Middle frontal gyrus (tissue), 1 donor: ENCODE data around the gene MVK.

Source experiments
- DNase-seq: peaks from one replicate; pipeline ENCODE4 v3.0.0-alpha.2; 2015; ENCODE audit warnings: low spot score; ENCODE audit errors: extremely low spot score

MVK gene

GRCh38 chr12:109605599-109606228 is 32.1 kb downstream of the MVK start:
- DNase-seq, result no peak

GRCh38 chr12:109606320-109607028 is 32.9 kb downstream of the MVK start:
- DNase-seq, result peak; percentile 21

- no peak for DNase-seq
Observed at GRCh38 chr12:109607618-109608017, 34.0 kb downstream of the MVK start.

DNA sequence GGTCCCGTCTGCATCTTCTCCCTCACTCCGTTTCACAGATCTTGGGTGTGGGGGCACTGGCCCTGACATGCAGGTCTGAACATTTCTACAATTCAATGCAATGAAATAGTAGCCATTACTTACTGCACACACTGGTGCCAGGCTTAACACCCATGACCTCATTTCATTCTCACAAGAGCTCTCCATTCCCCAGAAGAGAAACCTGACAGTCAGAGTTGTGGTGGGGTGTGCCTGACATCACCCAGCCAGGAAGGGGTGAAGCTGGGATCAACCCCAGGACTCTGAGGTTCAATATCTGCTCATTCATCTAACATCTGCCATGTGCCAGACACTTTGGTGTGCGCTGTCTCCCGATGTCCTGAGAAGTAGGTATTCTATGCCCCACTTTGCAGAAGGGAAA is 34.7 kb downstream of the MVK start:
- no peak for DNase-seq

DNA sequence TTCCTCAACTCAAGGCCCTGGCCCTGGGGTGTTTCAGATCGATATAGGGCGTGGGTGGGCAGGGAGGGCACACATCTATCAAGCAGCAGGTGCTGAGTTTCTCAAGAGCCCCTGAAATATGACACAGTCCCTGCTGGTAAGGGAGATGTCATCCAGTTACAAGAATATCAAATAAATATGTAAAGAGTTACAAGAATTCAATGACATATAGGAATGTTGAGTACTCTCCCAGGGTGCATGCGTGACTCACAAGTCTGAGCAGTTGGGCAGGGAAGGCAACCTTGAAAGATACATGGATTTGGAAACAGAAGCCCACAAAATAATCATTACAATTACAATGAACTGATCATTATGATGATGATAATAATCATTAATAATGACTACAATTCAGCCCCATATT is 35.2 kb downstream of the MVK start:
- DNase-seq, result no peak

DNA sequence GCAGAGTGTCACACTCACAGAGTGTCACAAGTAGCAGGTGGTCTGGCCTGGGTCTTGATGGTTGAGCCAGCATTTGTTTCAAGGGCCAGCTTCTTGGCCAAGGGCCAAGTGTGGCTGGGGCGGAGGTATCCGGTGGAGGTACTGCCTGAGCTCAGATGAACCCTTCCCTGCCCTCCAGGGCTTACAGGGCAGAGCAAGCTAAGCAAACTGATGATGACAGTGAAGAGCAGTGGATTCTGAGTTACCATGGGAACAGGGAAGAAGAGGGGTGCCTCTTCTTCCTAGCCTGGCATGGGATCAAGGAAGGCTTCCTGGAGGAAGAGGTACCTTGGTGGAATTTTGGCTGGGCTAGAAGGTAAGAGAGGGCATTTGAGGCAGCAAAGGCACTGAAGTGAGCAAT is 35.7 kb downstream of the MVK start:
- no peak for DNase-seq

DNA sequence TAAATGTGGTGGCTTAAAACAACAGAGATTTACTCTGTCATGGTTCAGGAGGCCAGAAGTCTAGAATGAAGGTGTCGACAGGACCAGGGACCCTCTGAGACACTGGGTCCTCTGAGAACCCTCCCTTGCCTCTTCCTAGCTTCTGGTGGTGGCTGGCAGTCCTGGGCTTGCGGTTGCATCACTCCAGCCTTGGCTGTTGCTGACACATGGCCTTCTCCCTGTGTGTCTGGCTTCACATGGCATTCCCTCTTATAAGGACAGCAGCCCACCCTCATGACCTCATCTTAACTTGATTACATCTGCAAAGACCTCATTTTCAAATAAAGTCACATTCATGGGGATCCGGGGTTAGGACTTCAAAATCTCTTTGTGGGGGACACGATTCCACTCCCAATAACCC is 36.9 kb downstream of the MVK start:
- DNase-seq, result no peak

- DNase-seq, result no peak
Observed at GRCh38 chr12:109611223-109611622, 37.6 kb downstream of the MVK start.

GRCh38 chr12:109612003-109612402 is 38.4 kb downstream of the MVK start:
- no peak for DNase-seq

DNA sequence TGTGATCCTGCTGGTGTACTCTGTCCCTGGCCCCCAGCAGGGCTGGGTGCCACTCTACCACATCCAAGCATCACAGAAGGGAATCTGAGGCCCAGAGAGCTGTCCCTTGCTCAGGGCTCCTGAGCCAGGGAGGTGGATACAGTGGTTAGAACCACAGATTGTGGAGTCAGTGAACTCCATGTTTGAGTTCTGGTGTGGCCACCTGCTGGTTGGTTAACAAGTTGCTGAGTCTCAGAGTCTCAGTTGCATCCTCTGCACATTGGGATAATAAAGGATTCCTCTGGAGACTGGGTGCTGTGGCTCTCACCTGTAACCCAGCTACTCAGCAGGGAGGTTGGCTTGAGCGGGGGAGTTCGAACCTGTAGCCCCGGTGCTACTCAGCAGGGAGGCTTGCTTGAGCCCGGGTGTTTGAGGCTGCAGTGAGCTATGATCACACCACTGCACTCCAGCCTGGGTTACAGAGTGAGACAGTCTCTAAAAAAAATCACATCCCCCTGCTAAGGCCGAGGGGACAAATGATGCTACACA is 39.4 kb downstream of the MVK start:
- DNase-seq, result no peak

DNA sequence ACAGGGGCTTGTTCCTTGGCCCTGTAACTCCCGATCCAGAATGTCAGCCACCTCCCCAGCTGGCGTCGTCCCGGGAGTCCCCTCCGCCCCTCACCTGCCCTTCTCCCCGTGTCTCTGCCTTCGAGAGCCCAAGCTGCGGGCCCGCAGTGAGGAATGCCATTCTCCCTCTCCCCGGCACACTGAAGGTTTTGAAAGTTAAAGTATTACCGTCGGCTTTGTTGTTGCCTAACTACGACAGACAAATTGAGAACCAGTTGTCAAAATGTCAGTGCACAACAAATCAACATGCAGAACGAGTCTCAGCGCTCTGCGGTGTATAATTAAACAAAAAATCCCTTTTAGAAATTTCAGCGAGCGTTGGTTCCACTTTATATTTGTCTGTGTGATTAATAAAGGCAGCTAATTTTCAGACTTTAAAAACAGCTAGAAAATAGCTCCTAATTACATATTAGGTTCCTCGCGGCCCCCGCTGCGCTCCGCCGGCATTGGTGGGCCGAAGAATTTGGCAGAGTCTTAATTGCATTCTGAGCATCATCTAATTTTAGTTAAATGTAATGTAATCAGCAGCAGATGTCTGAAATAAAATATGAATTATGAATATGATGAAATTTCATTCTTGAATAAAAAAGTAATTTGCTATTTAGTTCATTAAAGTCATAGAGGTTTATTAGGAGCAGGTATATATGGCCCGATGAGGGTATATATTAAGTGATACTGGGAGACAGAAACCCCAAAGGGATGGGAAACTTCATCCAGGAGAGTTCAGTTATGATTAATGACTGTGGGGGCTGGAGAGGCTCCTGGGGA is 40.3 kb downstream of the MVK start:
- DNase-seq, result no peak

GRCh38 chr12:109615556-109616229 is 42.1 kb downstream of the MVK start:
- no peak for DNase-seq

DNA sequence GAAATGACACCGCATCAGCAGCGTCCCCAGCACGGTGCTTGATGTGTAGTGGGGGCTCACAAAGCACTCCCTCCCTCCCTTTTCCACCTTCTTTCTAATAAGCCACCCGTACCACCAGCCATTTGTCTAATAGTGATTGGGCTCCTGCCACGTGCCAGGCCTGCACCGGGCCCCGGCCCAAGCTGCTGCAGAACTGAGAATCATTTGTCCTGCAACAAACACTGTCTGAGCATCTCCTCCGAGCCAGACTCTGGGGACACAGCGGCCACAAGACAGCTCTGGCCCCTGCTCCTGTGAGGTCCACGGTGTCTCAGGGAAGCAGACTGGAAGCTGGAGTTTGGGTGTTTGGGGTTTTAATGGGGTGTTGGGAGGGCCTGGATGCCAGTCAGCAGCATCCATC is 43.9 kb downstream of the MVK start:
- peak; percentile 48 for DNase-seq

GRCh38 chr12:109618082-109618481 is 44.5 kb downstream of the MVK start:
- no peak for DNase-seq

DNA sequence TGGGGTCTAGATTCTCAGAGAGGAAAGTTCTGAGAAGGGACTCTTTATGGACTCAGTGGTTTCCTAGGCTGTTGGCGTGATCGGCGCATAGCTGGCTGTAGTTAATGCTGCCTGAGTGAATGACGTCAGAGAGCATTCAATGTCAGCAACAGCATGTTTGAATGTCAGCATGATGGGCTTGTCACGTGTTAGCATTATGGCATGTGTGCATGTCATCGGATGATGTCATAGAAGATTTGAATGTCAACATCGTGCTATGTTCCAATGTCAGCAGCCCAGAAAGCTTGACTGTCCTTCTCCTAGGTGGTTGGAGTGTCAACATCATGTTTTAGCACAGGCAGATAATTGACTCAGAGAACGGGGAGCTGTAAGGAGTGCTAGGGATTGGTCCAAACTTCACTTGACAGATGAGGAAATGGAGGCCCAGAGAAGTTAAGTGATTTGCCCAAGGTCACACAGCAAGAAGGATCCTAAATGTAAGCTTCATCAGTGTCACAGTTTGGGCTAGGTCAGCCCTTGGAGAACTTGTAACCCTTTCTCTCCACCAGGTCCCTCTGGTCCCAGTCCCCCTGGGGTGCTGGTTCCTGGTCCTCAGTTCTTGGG is 45.5 kb downstream of the MVK start:
- no peak for DNase-seq

- no peak for DNase-seq
Observed at GRCh38 chr12:109621211-109621694, 47.7 kb downstream of the MVK start.

DNA sequence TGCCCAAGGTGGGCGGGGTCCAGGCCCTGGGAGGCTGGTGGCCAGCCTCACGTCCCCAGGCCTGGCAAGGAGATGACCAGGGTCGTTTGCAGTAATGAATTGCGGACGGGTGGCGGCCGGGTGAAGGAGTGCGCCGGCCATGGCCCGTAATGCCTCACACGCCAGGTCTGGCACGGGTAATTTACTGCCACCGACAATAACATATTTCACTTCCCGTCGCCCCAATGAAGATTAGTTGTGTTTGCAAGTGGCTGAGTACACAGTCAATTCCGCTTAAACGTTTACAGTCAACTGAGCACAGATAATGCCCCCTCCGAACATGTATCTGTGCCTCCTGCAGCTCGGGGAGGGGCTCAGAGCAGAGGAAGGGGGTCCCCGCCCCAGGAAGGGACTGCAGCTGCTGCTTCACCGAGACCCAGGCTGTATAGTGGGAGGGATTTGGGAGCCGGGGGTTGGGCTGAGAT is 48.3 kb downstream of the MVK start:
- no peak for DNase-seq

DNA sequence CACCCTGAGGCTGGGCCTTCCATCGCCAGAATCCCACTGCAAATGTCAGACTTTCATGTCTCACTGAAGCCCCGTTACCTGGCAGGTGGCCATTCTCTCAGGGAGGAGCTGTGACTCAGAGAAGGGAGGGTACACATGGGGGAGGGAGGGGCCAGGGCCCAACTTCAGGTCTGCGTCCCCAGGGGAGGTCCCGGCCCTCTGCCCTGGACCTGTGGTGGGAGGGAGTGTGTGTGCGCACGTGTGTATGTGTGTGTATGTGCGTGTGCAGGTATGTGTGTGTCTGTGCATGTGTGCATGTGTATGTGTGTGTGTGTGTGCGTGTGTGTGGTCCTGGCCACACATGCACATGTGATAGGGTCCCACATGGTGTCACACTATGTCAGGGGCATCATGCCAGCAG is 50.9 kb downstream of the MVK start:
- no peak for DNase-seq

DNA sequence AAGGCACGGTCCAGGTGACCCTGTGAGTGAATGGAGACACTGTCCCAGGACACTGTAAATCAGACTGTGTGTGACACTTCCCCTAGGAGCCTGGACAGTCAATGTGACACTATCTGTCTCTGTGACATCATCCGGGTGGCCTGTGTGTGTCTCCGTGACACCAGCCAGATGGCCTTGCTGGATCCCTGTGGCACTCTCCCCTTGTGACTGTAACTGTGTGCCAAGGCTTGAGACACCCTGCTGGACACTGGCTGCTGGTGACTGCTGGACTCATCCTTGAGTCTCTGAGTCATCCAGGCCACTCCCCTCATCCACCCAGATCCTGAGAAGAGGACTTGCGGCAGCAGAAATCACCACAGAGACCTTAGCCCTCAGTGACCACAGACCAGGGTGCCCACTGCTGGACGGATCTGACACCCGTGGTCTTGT is 51.6 kb downstream of the MVK start:
- DNase-seq, result peak; percentile 80

DNA sequence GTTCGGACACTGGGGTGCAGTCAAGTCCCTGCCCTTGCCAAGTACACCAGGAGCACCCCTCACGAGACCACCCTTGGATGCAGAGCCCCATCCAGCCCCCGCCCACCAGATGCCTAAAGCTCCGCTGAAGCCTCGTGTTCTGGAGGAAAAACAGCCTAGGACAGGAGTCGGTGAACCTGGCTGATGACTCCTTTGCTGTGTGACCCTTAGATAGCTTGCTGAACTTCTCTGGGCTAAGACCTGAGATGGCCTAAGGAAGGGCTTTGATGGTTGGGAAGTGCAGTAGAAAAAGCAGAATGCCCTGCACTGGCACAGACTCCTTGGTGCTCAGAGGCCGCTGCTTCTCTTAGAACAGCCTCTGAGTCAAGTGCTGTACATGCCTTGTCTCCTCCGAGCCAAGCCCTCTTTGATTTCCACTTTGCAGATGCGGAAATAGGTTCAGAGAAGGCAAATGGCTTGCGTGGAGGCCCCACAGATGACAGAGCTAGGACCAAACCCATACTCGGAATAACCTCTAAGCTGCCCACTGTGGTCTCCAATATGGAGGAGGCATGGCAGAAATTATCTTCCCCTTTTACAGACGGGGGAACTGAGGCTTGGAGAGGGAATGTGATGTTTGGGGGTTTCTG is 52.3 kb downstream of the MVK start:
- peak; percentile 16 for DNase-seq
